Neural crest cell (in vitro differentiated cells): Measurements from ENCODE around the gene OLFM1. TPM values are rescaled to one million over a fixed set of nuclear protein-coding genes. Genes with fewer than 3 reads are reported as not detected.
"Not testable (repeated sequence)": the region's sequence is repeated elsewhere in the genome, so short reads cannot be mapped to it uniquely, and the experiment has no call there.

Experiments used
- DNase-seq: peaks from one replicate; pipeline ENCODE4 v3.0.0; 2021; ENCODE audit warnings: low read depth, mixed read lengths, low spot score
- H3K27ac Mint-ChIP-seq: one replicate; pipeline ENCODE4 v1.8.0; 2021; ENCODE audit warnings: mild to moderate bottlenecking, mixed read lengths; ENCODE audit not compliant: unreplicated experiment
- H3K27me3 Mint-ChIP-seq: 2 replicates; pipeline ENCODE4 v1.8.0; 2021; ENCODE audit warnings: low read depth, mild to moderate bottlenecking, mixed read lengths
- H3K36me3 Mint-ChIP-seq: 2 replicates; pipeline ENCODE4 v1.8.0; 2021; ENCODE audit warnings: low read depth, mild to moderate bottlenecking, mixed read lengths
- H3K4me1 Mint-ChIP-seq: 2 replicates; pipeline ENCODE4 v1.8.0; 2021; ENCODE audit warnings: mixed read lengths
- H3K4me3 Mint-ChIP-seq: one replicate; pipeline ENCODE4 v1.8.0; 2021; ENCODE audit warnings: mild to moderate bottlenecking, mixed read lengths
- H3K9me3 Mint-ChIP-seq: 2 replicates; pipeline ENCODE4 v1.8.0; 2021; ENCODE audit warnings: mixed read lengths
- total RNA-seq: library from RNA; stranded (reverse); gene quantifications from 2 replicates; pipeline ENCODE4 v1.2.1, GENCODE V29; 2021
- TF ChIP-seq, protein P1 (sequence below): fragments of 200-600 bp; sonication (generic); conservative IDR thresholded peaks from 2 replicates; pipeline ENCODE4 v1.5.0; 2021; ENCODE audit warnings: antibody characterized with exemption, mild to moderate bottlenecking

Gene OLFM1
- total RNA-seq, 1 donor from 2014 or later = 27.2 TPM

DNA sequence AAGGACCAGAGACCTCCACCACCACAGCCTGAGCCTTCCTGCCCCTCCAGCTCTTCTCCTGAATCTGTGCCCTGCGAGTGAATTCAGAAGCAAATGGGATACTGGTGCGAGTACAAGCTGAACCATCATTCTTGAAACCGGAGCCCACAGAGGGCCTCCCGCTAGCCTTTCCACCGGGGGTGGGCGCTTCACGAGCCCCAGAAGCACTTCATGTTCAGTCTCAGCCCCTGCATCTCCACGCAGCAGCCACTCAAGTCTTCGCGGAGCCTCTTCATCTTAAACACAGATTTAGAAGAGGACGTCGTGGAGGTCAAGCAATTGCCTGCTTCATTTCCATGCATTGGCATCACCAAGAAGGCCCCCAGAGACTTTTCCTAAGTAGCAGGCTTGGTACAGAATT lies 26.0 kb upstream of the OLFM1 start:
- peaks cover 6% of the 10 kb centered on the region for H3K36me3 Mint-ChIP-seq
- peaks cover 75% of the 10 kb centered on the region for H3K27me3 Mint-ChIP-seq
- no peaks in the 10 kb centered on the region for H3K4me1 Mint-ChIP-seq
- peaks cover 4% of the 10 kb centered on the region for H3K9me3 Mint-ChIP-seq
- no peak for DNase-seq
- H3K27ac Mint-ChIP-seq = no peak overlapping the region
- TF ChIP-seq, protein P1, sequence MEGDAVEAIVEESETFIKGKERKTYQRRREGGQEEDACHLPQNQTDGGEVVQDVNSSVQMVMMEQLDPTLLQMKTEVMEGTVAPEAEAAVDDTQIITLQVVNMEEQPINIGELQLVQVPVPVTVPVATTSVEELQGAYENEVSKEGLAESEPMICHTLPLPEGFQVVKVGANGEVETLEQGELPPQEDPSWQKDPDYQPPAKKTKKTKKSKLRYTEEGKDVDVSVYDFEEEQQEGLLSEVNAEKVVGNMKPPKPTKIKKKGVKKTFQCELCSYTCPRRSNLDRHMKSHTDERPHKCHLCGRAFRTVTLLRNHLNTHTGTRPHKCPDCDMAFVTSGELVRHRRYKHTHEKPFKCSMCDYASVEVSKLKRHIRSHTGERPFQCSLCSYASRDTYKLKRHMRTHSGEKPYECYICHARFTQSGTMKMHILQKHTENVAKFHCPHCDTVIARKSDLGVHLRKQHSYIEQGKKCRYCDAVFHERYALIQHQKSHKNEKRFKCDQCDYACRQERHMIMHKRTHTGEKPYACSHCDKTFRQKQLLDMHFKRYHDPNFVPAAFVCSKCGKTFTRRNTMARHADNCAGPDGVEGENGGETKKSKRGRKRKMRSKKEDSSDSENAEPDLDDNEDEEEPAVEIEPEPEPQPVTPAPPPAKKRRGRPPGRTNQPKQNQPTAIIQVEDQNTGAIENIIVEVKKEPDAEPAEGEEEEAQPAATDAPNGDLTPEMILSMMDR = no peak
- H3K4me3 Mint-ChIP-seq = no peak overlapping the region

DNA sequence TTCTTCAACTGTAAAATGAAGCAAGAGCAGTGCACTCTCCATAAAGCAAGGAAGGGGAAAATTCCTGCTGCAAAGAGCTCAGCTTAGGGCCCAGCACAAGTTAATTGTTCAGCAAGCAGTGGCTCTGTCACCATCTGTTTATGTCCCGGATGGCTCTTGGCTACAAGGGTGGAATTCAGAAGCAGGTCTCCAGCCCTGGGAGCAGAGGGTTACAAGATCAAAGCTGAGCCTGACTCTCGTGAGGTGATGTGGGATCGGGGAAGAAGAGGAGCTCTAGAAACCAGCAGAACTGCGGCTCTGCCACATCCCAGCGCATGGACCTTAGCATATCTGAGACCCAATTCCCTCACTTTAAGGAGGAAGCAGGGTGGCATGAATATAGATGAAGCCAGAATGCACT lies 25.2 kb upstream of the OLFM1 start:
- peaks cover 70% of the 10 kb centered on the region for H3K27me3 Mint-ChIP-seq
- no peak overlapping the region for H3K4me3 Mint-ChIP-seq
- no peaks in the 10 kb centered on the region for H3K4me1 Mint-ChIP-seq
- H3K27ac Mint-ChIP-seq = no peak overlapping the region
- DNase-seq = no peak
- peaks cover 4% of the 10 kb centered on the region for H3K9me3 Mint-ChIP-seq
- TF ChIP-seq, protein P1 = no peak
- H3K36me3 Mint-ChIP-seq = peaks cover 6% of the 10 kb centered on the region

DNA sequence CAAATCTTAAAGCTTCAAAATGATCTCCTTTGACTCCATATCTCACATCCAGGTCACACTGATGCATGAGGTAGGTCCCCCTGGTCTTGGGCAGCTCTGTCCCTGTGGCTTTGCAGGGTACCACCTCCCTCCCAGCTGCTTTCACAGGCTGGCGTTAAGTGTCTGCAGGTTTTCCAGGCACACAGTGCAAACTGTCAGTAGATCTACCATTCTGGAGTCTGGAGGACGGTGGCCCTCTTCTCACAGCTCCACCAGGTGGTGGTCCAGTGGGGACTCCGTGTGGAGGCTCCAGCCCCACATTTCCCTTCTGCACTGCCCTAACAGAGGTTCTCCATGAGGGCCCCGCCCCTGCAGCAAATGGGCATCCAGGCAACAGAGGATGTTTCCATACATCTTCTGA lies 24.0 kb upstream of the OLFM1 start:
- H3K27ac Mint-ChIP-seq, DNase-seq, H3K4me1 Mint-ChIP-seq, H3K9me3 Mint-ChIP-seq, H3K4me3 Mint-ChIP-seq, H3K36me3 Mint-ChIP-seq: not testable (repeated sequence)
- H3K27me3 Mint-ChIP-seq = peaks cover 69% of the 10 kb centered on the region

DNA sequence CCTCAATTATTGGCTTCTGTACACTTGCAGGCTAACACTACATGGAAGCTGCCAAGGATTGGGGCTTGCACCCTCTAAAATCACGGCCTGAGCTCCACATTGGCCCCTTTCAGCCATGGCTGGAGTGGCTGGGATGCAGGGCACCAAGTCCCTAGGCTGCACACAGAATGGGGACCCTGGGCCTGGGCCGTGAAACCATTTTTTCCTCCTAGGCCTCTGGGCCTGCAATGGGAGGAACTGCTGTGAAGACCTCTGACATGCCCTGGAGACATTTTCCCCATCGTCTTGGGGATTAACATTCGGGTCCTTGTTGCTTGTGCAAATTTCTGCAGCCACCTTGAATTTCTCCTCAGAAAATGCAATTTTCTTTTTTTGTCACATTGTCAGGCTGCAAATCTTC lies 23.6 kb upstream of the OLFM1 start:
- not testable (repeated sequence) for H3K36me3 Mint-ChIP-seq, H3K27ac Mint-ChIP-seq, DNase-seq, H3K9me3 Mint-ChIP-seq, H3K4me1 Mint-ChIP-seq, H3K4me3 Mint-ChIP-seq
- H3K27me3 Mint-ChIP-seq = peaks cover 68% of the 10 kb centered on the region

DNA sequence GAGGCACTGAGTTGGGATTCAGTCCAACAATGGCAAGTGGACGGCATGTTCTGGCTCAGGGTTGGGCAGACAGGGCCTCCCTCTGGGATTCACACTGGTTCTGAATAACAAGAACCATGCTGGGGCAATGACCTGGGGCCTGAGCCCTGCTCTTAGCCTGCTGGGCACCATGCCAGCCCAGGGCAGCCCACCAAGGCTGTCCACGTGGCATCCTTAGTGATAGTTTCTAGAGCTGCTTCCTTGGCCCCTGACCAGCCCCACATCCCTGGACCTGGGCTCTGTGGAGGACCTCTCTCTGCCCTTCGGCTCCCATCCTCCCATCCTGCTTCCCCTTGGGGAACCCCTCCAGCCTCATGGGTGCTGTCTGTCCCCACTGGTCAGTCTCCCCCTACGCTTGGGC lies 22.3 kb upstream of the OLFM1 start:
- Mint-ChIP-seq H3K36me3 (peaks cover 6% of the 10 kb centered on the region), H3K4me3 (no peak overlapping the region), H3K27ac (no peak overlapping the region), H3K27me3 (peaks cover 66% of the 10 kb centered on the region), H3K9me3 (peaks cover 4% of the 10 kb centered on the region), H3K4me1 (peaks cover 7% of the 10 kb centered on the region)
- no peak for DNase-seq
- TF ChIP-seq, protein P1 = no peak

DNA sequence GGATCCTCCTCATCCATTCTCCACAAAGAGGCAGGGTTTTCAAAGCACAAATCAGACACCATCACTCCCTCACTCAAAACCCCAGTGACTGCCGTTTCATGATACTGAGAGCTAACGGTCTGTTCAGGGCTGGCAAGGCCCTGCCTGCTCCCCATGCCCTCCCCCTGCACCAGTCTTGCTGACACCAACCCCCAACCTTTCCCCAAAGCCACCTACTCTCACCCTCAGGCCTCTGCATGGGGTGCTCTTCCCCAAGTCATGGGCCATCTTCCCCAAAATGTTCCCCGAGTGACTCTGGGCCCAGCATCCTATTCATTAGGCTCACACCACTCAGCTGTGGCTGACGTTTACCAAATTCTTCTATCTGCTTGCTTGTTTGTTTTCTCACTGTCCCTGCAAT lies 21.7 kb upstream of the OLFM1 start:
- H3K9me3 Mint-ChIP-seq = peaks cover 4% of the 10 kb centered on the region
- H3K27me3 Mint-ChIP-seq = peaks cover 65% of the 10 kb centered on the region

More for the DNA sequence above, 21.7 kb upstream of the OLFM1 start:
- peaks cover 13% of the 10 kb centered on the region for H3K4me1 Mint-ChIP-seq
- H3K4me3 Mint-ChIP-seq = no peak overlapping the region
- TF ChIP-seq, protein P1 = no peak
- H3K36me3 Mint-ChIP-seq = peaks cover 6% of the 10 kb centered on the region
- DNase-seq = no peak
- H3K27ac Mint-ChIP-seq = no peak overlapping the region
